GM12878 (cell line): ENCODE results near the gene ULK4. TPM values are rescaled to one million over a fixed set of nuclear protein-coding genes. Genes with fewer than 3 reads are reported as not detected.

Experiments
- ATAC-seq: fragments of 200-7000 bp; cut with Tn5 transposase; 3 replicates; pipeline ENCODE4 v1.9.1; 2020; ENCODE audit warnings: mild to moderate bottlenecking, moderate library complexity
- BruUV-seq: library from RNA; stranded (reverse); fragments of 400-500 nt; replicated peaks from 2 replicates; lab custom pipeline; 2021; lab: Mats Ljungman, UMichigan
- CTCF ChIA-PET: fragments of 300-600 bp; sonication (Branson Sonifier 250); formaldehyde crosslinking; extraction: SDS; loops from one replicate; lab custom pipeline; 2021; ENCODE audit warnings: inconsistent platforms; lab: Yijun Ruan, JAX
- POLR2A ChIA-PET: fragments of 350-600 bp; formaldehyde crosslinking; extraction: SDS; loops from one replicate; lab custom pipeline; 2021; ENCODE audit warnings: inconsistent platforms; lab: Charles Lee
- RAD21 ChIA-PET: fragments of 300-600 bp; sonication (Branson Sonifier 250); formaldehyde crosslinking; loops from one replicate; lab custom pipeline; 2023; ENCODE audit warnings: antibody characterized with exemption; ENCODE audit not compliant: unreplicated experiment; lab: Charles Lee
- SMC1A ChIA-PET: fragments of 300-600 bp; sonication (Branson Sonifier 250); formaldehyde crosslinking; loops from one replicate; lab custom pipeline; 2023; ENCODE audit not compliant: unreplicated experiment, uncharacterized antibody; lab: Charles Lee
- DNase-seq: peaks from one replicate; pipeline ENCODE4 v3.0.0-alpha.2; 2011; ENCODE audit warnings: low read depth, low spot score
- FAIRE-seq: peaks from 3 replicates; lab custom pipeline; 2011; peaks lifted over from hg19 to GRCh38; lab: Jason Lieb, UNC
- H2AFZ ChIP-seq: 2 replicates; pipeline ENCODE4 v1.6.0; 2011; ENCODE audit warnings: low read depth, low read length, control low read depth; ENCODE audit not compliant: control insufficient read depth
- H3K27ac ChIP-seq: 2 replicates; pipeline ENCODE4 v1.5.1; 2011; ENCODE audit warnings: control low read depth; ENCODE audit not compliant: control insufficient read depth, insufficient read depth
- H3K27me3 ChIP-seq, 2 experiments: replicated peaks in 1 of 2; 2 replicates each; pipeline versions ENCODE4 v1.6.0 to v1.6.1; 2011; ENCODE audit warnings: low read length in 1 of 2; ENCODE audit not compliant: control insufficient read depth in 2 of 2, insufficient read depth in 2 of 2
- H3K36me3 ChIP-seq, 2 experiments: 2 replicates each; pipeline ENCODE4 v1.5.1; 2011; ENCODE audit warnings: low read length in 1 of 2; ENCODE audit not compliant: control insufficient read depth in 2 of 2, insufficient read depth in 2 of 2
- H3K4me1 ChIP-seq: 2 replicates; pipeline ENCODE4 v1.6.1; 2011; ENCODE audit warnings: mild to moderate bottlenecking, low read length, moderate library complexity, mixed read lengths; ENCODE audit not compliant: control insufficient read depth, insufficient read depth
- H3K4me2 ChIP-seq: 2 replicates; pipeline ENCODE4 v1.6.0; 2011; ENCODE audit warnings: control low read depth; ENCODE audit not compliant: control insufficient read depth, insufficient read depth
- H3K4me3 ChIP-seq: fragments of 200-600 bp; sonication (generic); 2 replicates; pipeline ENCODE4 v1.5.1; 2016
- H3K79me2 ChIP-seq: 2 replicates; pipeline ENCODE4 v1.6.0; 2011; ENCODE audit warnings: low read length; ENCODE audit not compliant: control insufficient read depth, insufficient read depth
- H3K9ac ChIP-seq: 2 replicates; pipeline ENCODE4 v1.8.0; 2011; ENCODE audit warnings: low read length, control low read depth, mixed read lengths; ENCODE audit not compliant: control insufficient read depth, insufficient read depth
- H3K9me3 ChIP-seq: replicated peaks from 3 replicates; pipeline ENCODE4 v1.5.1; 2011; ENCODE audit warnings: mild to moderate bottlenecking, low read length; ENCODE audit not compliant: control insufficient read depth, insufficient read depth
- H4K20me1 ChIP-seq: 2 replicates; pipeline ENCODE4 v1.6.0; 2011; ENCODE audit not compliant: control insufficient read depth, insufficient read depth
- BCL11A ChIP-seq: IDR thresholded peaks from 2 replicates; pipeline ENCODE4 v1.6.1; 2011; ENCODE audit warnings: low read depth, low read length
- BCLAF1 ChIP-seq: fragments of 450-650 bp; IDR thresholded peaks from 2 replicates; pipeline ENCODE4 v1.6.1; 2017; ENCODE audit warnings: antibody characterized with exemption, mild to moderate bottlenecking, moderate library complexity
- CTCF ChIP-seq, 3 experiments: IDR thresholded peaks in 2 of 3; conservative IDR thresholded peaks in 1 of 3; 2 replicates each; pipeline ENCODE4 v1.5.1; 2011; ENCODE audit warnings: low read depth in 3 of 3, low read length in 3 of 3, mild to moderate bottlenecking in 3 of 3, control low read depth in 2 of 3, moderate library complexity in 2 of 3, inconsistent platforms in 1 of 3, mixed read lengths in 1 of 3; ENCODE audit not compliant: control insufficient read depth in 2 of 3, insufficient read depth in 1 of 3; ENCODE audit errors: extremely low read depth in 1 of 3
- EGR1 ChIP-seq, 2 experiments: IDR thresholded peaks; 1 replicate in 1 of 2; 2 replicates in 1 of 2; pipeline ENCODE4 v1.6.1; 2011 to 2012; ENCODE audit warnings: low read depth in 2 of 2, low read length in 2 of 2, borderline replicate concordance in 1 of 2, mild to moderate bottlenecking in 1 of 2, moderate library complexity in 1 of 2
- FOS ChIP-seq: IDR thresholded peaks from 3 replicates; pipeline ENCODE4 v1.6.1; 2011; ENCODE audit warnings: borderline replicate concordance; ENCODE audit not compliant: insufficient read length; ENCODE audit errors: extremely low read depth
- FOXK2 ChIP-seq: fragments of 450-650 bp; IDR thresholded peaks from 2 replicates; pipeline ENCODE4 v1.6.1; 2017; ENCODE audit warnings: mild to moderate bottlenecking, moderate library complexity
- MYB ChIP-seq: fragments of 150-350 bp; IDR thresholded peaks from 2 replicates; pipeline ENCODE4 v1.6.1; 2014; ENCODE audit warnings: mild to moderate bottlenecking, low read depth, low read length, borderline replicate concordance
- RAD51 ChIP-seq: fragments of 450-650 bp; IDR thresholded peaks from 2 replicates; pipeline ENCODE4 v1.6.1; 2016; ENCODE audit warnings: moderate library complexity, mild to moderate bottlenecking, inconsistent platforms
- REST ChIP-seq: IDR thresholded peaks from 2 replicates; pipeline ENCODE4 v1.6.1; 2012; ENCODE audit warnings: mild to moderate bottlenecking, low read depth, low read length
- SPI1 ChIP-seq: IDR thresholded peaks from 2 replicates; pipeline ENCODE4 v1.6.1; 2011; ENCODE audit warnings: low read depth, mild to moderate bottlenecking, low read length, moderate library complexity, borderline replicate concordance; ENCODE audit not compliant: insufficient read depth
- WRNIP1 ChIP-seq: IDR thresholded peaks from 2 replicates; pipeline ENCODE4 v1.6.1; 2011; ENCODE audit warnings: low read depth, low read length, improper control_type of control experiment, borderline replicate concordance
- ZBTB11 ChIP-seq: fragments of 450-650 bp; formaldehyde crosslinking; IDR thresholded peaks from 2 replicates; pipeline ENCODE4 v1.5.0; 2022; ENCODE audit warnings: mild to moderate bottlenecking, missing genetic modification characterization
- WGBS: methylation state at CpG from one replicate; pipeline ENCODE4 v1.1.6; 2016; ENCODE audit warnings: low lambda C conversion rate; ENCODE audit not compliant: insufficient replicate concordance, insufficient coverage; ENCODE audit errors: missing lambda C conversion rate; 5-methylcytosine and 5-hydroxymethylcytosine counted together
- in situ Hi-C: fragments of 300-500 bp; cut with MboI; formaldehyde crosslinking; loops from 9 replicates; pipeline ENCODE4 v1.14.3; 2018; ENCODE audit warnings: mixed read lengths
- intact Hi-C: fragments of 100-400 bp; cut with micrococcal nuclease; formaldehyde crosslinking; loops from one replicate; pipeline ENCODE4 v1.14.2; 2022; ENCODE audit not compliant: unreplicated experiment
- polyA plus RNA-seq, 11 experiments: library from polyadenylated mRNA; depleted of rRNA in 4 of 11; unstranded in 6 of 11; stranded (reverse) in 5 of 11; fragments of >200 nt; fragmentation: Nextera tagmentation in 4 of 11; fragmentation: Illumina TruSeq in 1 of 11; extraction: Ambion mirVana in 4 of 11; extraction: Trizol in 1 of 11; gene quantifications; 1 replicate in 1 of 11; 2 replicates in 10 of 11; pipeline versions ENCODE4 v1.2.1 to v1.2.3, GENCODE V29; 2011 to 2016; ENCODE audit warnings: inconsistent platforms in 2 of 11, missing spikeins in 2 of 11, low read depth in 1 of 11
- total RNA-seq, 4 experiments: library from RNA; depleted of rRNA in 3 of 4; stranded (reverse); fragments of >200 nt in 3 of 4; fragmentation: Illumina TruSeq in 1 of 4; extraction: Trizol in 1 of 4; gene quantifications; 2 replicates each; pipeline versions ENCODE4 v1.2.1 to v1.2.3, GENCODE V29; 2013 to 2021

The ULK4 gene
- total and polyA plus RNA-seq, 10 of the 15 experiments (the other 5 are each of a cell fraction or from before 2014, with no cell fraction given), result 3.5 to 7.6 (median 6.3) TPM

- no peak for DNase-seq
- SMC1A ChIA-PET, result interaction anchor here (1.3 kb wide), 1 partner anchor 12 kb away, joined by 3 read pairs; no protein-coding TSS in a partner anchor
- H3K27ac ChIP-seq, result no peak overlapping the region
- CTCF ChIA-PET, result no interaction called here
- no peak overlapping the region for H3K4me3 ChIP-seq
- H3K9me3 ChIP-seq, result no peaks in the 10 kb centered on the region
- no peaks in the 10 kb centered on the region for H3K79me2 ChIP-seq
- in situ Hi-C loops (no loop called here), intact Hi-C loops (no loop called here)
- POLR2A ChIA-PET, result no interaction called here
- BruUV-seq, result no TSS peak
- no peaks in the 10 kb centered on the region for H3K36me3 ChIP-seq
- TF ChIP-seq EGR1 (IDR thresholded peaks at IDR 0.05; ENCODE audit: borderline replicate concordance in 1 of 2, low read depth in 2 of 2, low read length in 2 of 2), result no peak
- TF ChIP-seq BCL11A, result no peak
- no peak for TF ChIP-seq RAD51
- TF ChIP-seq ZBTB11 (CRISPR knock-in tag), result no peak
- TF ChIP-seq SPI1, result no peak
- TF ChIP-seq MYB, result no peak
- no peak for TF ChIP-seq FOXK2
- TF ChIP-seq BCLAF1, result no peak
- no peak for TF ChIP-seq FOS
- TF ChIP-seq WRNIP1, result no peak
- TF ChIP-seq REST, result no peak
- TF ChIP-seq CTCF (IDR thresholded peaks at IDR 0.05 in 2 of 3, conservative IDR thresholded peaks at IDR 0.05 in 1 of 3; ENCODE audit: control insufficient read depth in 2 of 3, extremely low read depth in 1 of 3, insufficient read depth in 1 of 3, low read depth in 3 of 3, low read length in 3 of 3), result no peak
- H3K9ac ChIP-seq, result no peak overlapping the region
- no peak overlapping the region for H2AFZ ChIP-seq
- RAD21 ChIA-PET, result no interaction called here
- ATAC-seq, result no peak
- WGBS, result 80% methylated on average over 3 of the region's 3 CpGs
- no peaks in the 10 kb centered on the region for H3K27me3 ChIP-seq
- FAIRE-seq, result no peak
- no peak overlapping the region for H3K4me2 ChIP-seq
- H3K4me1 ChIP-seq, result no peaks in the 10 kb centered on the region
- no peaks in the 10 kb centered on the region; the same call in 1 of the 2 replicates for H4K20me1 ChIP-seq
Measured at GRCh38 chr3:41248525-41248924, 713.4 kb downstream of the ULK4 start.
